Activated T-helper 1 cell treated with anti-CD3 and anti-CD28 coated beads, Interleukin-12 subunit alpha, Interleukin-12 subunit beta, Interleukin-2, Interleukin-4 antibody, amounts not matched to agents 30 ng/mL and 10 ng/mL and 1 ng/mL, durations not matched to agents 14 hours and 24 hours and 36 hours (primary cell): ENCODE measurements around the gene ATG7. TPM values are rescaled to one million over a fixed set of nuclear protein-coding genes. Genes with fewer than 3 reads are reported as not detected.

Experiments used
- DNase-seq: peaks from one replicate; pipeline ENCODE4 v3.0.0; 2021; ENCODE audit warnings: low spot score
- H3K27ac Mint-ChIP-seq: one replicate; pipeline ENCODE4 v1.8.0; 2021; ENCODE audit warnings: mild to moderate bottlenecking, mixed read lengths
- H3K27me3 Mint-ChIP-seq: one replicate; pipeline ENCODE4 v1.8.0; 2022; ENCODE audit warnings: mild to moderate bottlenecking, moderate library complexity, mixed read lengths; ENCODE audit not compliant: insufficient read depth
- H3K36me3 Mint-ChIP-seq: one replicate; pipeline ENCODE4 v1.8.0; 2021; ENCODE audit warnings: low read depth, mixed read lengths
- H3K4me1 Mint-ChIP-seq: one replicate; pipeline ENCODE4 v1.8.0; 2021; ENCODE audit warnings: low read depth, mixed read lengths
- H3K4me3 Mint-ChIP-seq: one replicate; pipeline ENCODE4 v1.8.0; 2021; ENCODE audit warnings: mild to moderate bottlenecking, moderate library complexity, mixed read lengths
- H3K9me3 Mint-ChIP-seq: one replicate; pipeline ENCODE4 v1.8.0; 2021; ENCODE audit warnings: mixed read lengths
- intact Hi-C: fragments of 100-400 bp; cut with micrococcal nuclease; formaldehyde crosslinking; loops from one replicate; pipeline ENCODE4 v1.15.1; 2024
- total RNA-seq: library from RNA; stranded (reverse); gene quantifications from 2 replicates; pipeline ENCODE4 v1.2.3, GENCODE V29; 2022

Gene ATG7
- total RNA-seq, 1 donor from 2014 or later = 38.6 TPM

- Mint-ChIP-seq H3K36me3 (peaks cover 52% of the 10 kb centered on the region), H3K4me1 (no peaks in the 10 kb centered on the region), H3K9me3 (peaks cover 9% of the 10 kb centered on the region), H3K27me3 (no peaks in the 10 kb centered on the region), H3K4me3 (no peak overlapping the region), H3K27ac (no peak overlapping the region)
- intact Hi-C loops = no loop called here
- DNase-seq = no peak
These were observed 78.2 kb downstream of the ATG7 start for GRCh38 chr3:11350374-11350773.

- Mint-ChIP-seq H3K27me3 (no peaks in the 10 kb centered on the region), H3K4me1 (no peaks in the 10 kb centered on the region), H3K4me3 (no peak overlapping the region), H3K27ac (no peak overlapping the region), H3K9me3 (peaks cover 9% of the 10 kb centered on the region), H3K36me3 (peaks cover 49% of the 10 kb centered on the region)
- intact Hi-C loops = no loop called here
- no peak for DNase-seq
These were observed 79.3 kb downstream of the ATG7 start for GRCh38 chr3:11351451-11351850.

GRCh38 chr3:11356269-11356668 is 84.1 kb downstream of the ATG7 start:
- H3K36me3 Mint-ChIP-seq = peaks cover 17% of the 10 kb centered on the region
- no peak overlapping the region for H3K27ac Mint-ChIP-seq
- H3K9me3 Mint-ChIP-seq = peaks cover 1% of the 10 kb centered on the region
- DNase-seq = no peak
- H3K4me3 Mint-ChIP-seq = no peak overlapping the region
- H3K27me3 Mint-ChIP-seq = no peaks in the 10 kb centered on the region
- H3K4me1 Mint-ChIP-seq = no peaks in the 10 kb centered on the region
- intact Hi-C loops = no loop called here

GRCh38 chr3:11362600-11362999 is 90.4 kb downstream of the ATG7 start:
- intact Hi-C loops = no loop called here
- DNase-seq = no peak

GRCh38 chr3:11363715-11364114 is 91.5 kb downstream of the ATG7 start:
- intact Hi-C loops = no loop called here
- DNase-seq = no peak
- Mint-ChIP-seq H3K4me1 (peaks cover 5% of the 10 kb centered on the region), H3K9me3 (no peaks in the 10 kb centered on the region), H3K4me3 (no peak overlapping the region), H3K27ac (peak overlapping the region; percentile 45), H3K36me3 (peaks cover 30% of the 10 kb centered on the region), H3K27me3 (no peaks in the 10 kb centered on the region)

More at GRCh38 chr3:11362600-11362999, 90.4 kb downstream of the ATG7 start:
- Mint-ChIP-seq H3K4me3 (no peak overlapping the region), H3K9me3 (no peaks in the 10 kb centered on the region), H3K27ac (no peak overlapping the region), H3K4me1 (peaks cover 5% of the 10 kb centered on the region), H3K27me3 (no peaks in the 10 kb centered on the region), H3K36me3 (peaks cover 29% of the 10 kb centered on the region)

GRCh38 chr3:11364181-11364580 is 92.0 kb downstream of the ATG7 start:
- no peak overlapping the region for H3K4me3 Mint-ChIP-seq

GRCh38 chr3:11367143-11367693 is 95.0 kb downstream of the ATG7 start:
- H3K4me3 Mint-ChIP-seq = no peak overlapping the region
- no peaks in the 10 kb centered on the region for H3K27me3 Mint-ChIP-seq
- peaks cover 5% of the 10 kb centered on the region for H3K4me1 Mint-ChIP-seq
- no peaks in the 10 kb centered on the region for H3K9me3 Mint-ChIP-seq
- no peak for DNase-seq
- H3K27ac Mint-ChIP-seq = no peak overlapping the region
- intact Hi-C loops = no loop called here
- peaks cover 33% of the 10 kb centered on the region for H3K36me3 Mint-ChIP-seq

More at GRCh38 chr3:11364181-11364580, 92.0 kb downstream of the ATG7 start:
- no peaks in the 10 kb centered on the region for H3K27me3 Mint-ChIP-seq
- intact Hi-C loops = no loop called here
- H3K27ac Mint-ChIP-seq = no peak overlapping the region
- H3K36me3 Mint-ChIP-seq = peaks cover 31% of the 10 kb centered on the region
- H3K9me3 Mint-ChIP-seq = no peaks in the 10 kb centered on the region
- DNase-seq = no peak
- H3K4me1 Mint-ChIP-seq = peaks cover 5% of the 10 kb centered on the region

- H3K27ac Mint-ChIP-seq = no peak overlapping the region
- peaks cover 16% of the 10 kb centered on the region for H3K36me3 Mint-ChIP-seq
- H3K4me1 Mint-ChIP-seq = no peaks in the 10 kb centered on the region
- no peaks in the 10 kb centered on the region for H3K9me3 Mint-ChIP-seq
- no peak for DNase-seq
- intact Hi-C loops = loop anchor here (10.0 kb wide), 1 partner anchor 345 kb away; no protein-coding TSS in a partner anchor
- no peak overlapping the region for H3K4me3 Mint-ChIP-seq
- no peaks in the 10 kb centered on the region for H3K27me3 Mint-ChIP-seq
These were observed 98.0 kb downstream of the ATG7 start for GRCh38 chr3:11370191-11370590.

- H3K36me3 Mint-ChIP-seq = peaks cover 14% of the 10 kb centered on the region
- H3K27me3 Mint-ChIP-seq = no peaks in the 10 kb centered on the region
- intact Hi-C loops = loop anchor here (10.0 kb wide), 1 partner anchor 344 kb away; no protein-coding TSS in a partner anchor
- H3K27ac Mint-ChIP-seq = no peak overlapping the region
- no peak for DNase-seq
- H3K4me3 Mint-ChIP-seq = no peak overlapping the region
- no peaks in the 10 kb centered on the region for H3K4me1 Mint-ChIP-seq
- H3K9me3 Mint-ChIP-seq = no peaks in the 10 kb centered on the region
These were observed 98.8 kb downstream of the ATG7 start for GRCh38 chr3:11370966-11371365.

GRCh38 chr3:11371747-11372146 is 99.5 kb downstream of the ATG7 start:
- Mint-ChIP-seq H3K27me3 (no peaks in the 10 kb centered on the region), H3K36me3 (peaks cover 16% of the 10 kb centered on the region), H3K9me3 (no peaks in the 10 kb centered on the region), H3K4me1 (no peaks in the 10 kb centered on the region), H3K4me3 (no peak overlapping the region), H3K27ac (no peak overlapping the region)
- DNase-seq = no peak
- intact Hi-C loops = loop anchor here (10.0 kb wide), 1 partner anchor 343 kb away; no protein-coding TSS in a partner anchor

GRCh38 chr3:11373235-11373634 is 101.0 kb downstream of the ATG7 start:
- intact Hi-C loops = loop anchor here (10.0 kb wide), 1 partner anchor 342 kb away; no protein-coding TSS in a partner anchor
- Mint-ChIP-seq H3K4me1 (no peaks in the 10 kb centered on the region), H3K27me3 (no peaks in the 10 kb centered on the region), H3K27ac (no peak overlapping the region), H3K9me3 (no peaks in the 10 kb centered on the region), H3K36me3 (peaks cover 13% of the 10 kb centered on the region), H3K4me3 (no peak overlapping the region)
- DNase-seq = no peak

GRCh38 chr3:11373654-11374053 is 101.5 kb downstream of the ATG7 start:
- no peaks in the 10 kb centered on the region for H3K4me1 Mint-ChIP-seq
- no peak for DNase-seq

GRCh38 chr3:11375333-11376088 is 103.3 kb downstream of the ATG7 start:
- H3K4me1 Mint-ChIP-seq = no peaks in the 10 kb centered on the region
- no peak overlapping the region for H3K4me3 Mint-ChIP-seq
- peaks cover 9% of the 10 kb centered on the region for H3K36me3 Mint-ChIP-seq
- no peaks in the 10 kb centered on the region for H3K27me3 Mint-ChIP-seq
- no peak for DNase-seq
- H3K9me3 Mint-ChIP-seq = no peaks in the 10 kb centered on the region
- H3K27ac Mint-ChIP-seq = no peak overlapping the region
- intact Hi-C loops = loop anchor here (10.0 kb wide), 1 partner anchor 339 kb away; no protein-coding TSS in a partner anchor

More at GRCh38 chr3:11373654-11374053, 101.5 kb downstream of the ATG7 start:
- Mint-ChIP-seq H3K27ac (no peak overlapping the region), H3K4me3 (no peak overlapping the region), H3K36me3 (peaks cover 13% of the 10 kb centered on the region), H3K9me3 (no peaks in the 10 kb centered on the region), H3K27me3 (no peaks in the 10 kb centered on the region)
- intact Hi-C loops = loop anchor here (10.0 kb wide), 1 partner anchor 341 kb away; no protein-coding TSS in a partner anchor
